GM18868 (cell line): ENCODE results near the gene HTRA1.

Experiments
- ATAC-seq: cut with Tn5 transposase; IDR thresholded peaks from one replicate; pipeline ENCODE4 v1.9.1; 2021; ENCODE audit warnings: mild to moderate bottlenecking, moderate library complexity; ENCODE audit not compliant: unreplicated experiment

HTRA1 gene

DNA sequence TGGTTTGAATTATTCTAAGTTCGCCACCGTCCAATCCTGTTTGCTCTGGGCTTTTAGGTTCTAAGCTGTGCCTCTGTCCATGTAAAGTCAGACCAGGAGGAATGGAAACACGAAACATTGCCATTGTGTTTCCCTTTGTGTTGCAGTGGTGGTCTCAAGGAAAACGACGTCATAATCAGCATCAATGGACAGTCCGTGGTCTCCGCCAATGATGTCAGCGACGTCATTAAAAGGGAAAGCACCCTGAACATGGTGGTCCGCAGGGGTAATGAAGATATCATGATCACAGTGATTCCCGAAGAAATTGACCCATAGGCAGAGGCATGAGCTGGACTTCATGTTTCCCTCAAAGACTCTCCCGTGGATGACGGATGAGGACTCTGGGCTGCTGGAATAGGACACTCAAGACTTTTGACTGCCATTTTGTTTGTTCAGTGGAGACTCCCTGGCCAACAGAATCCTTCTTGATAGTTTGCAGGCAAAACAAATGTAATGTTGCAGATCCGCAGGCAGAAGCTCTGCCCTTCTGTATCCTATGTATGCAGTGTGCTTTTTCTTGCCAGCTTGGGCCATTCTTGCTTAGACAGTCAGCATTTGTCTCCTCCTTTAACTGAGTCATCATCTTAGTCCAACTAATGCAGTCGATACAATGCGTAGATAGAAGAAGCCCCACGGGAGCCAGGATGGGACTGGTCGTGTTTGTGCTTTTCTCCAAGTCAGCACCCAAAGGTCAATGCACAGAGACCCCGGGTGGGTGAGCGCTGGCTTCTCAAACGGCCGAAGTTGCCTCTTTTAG, 52.9 kb downstream of the HTRA1 start:
- no peak for ATAC-seq

DNA sequence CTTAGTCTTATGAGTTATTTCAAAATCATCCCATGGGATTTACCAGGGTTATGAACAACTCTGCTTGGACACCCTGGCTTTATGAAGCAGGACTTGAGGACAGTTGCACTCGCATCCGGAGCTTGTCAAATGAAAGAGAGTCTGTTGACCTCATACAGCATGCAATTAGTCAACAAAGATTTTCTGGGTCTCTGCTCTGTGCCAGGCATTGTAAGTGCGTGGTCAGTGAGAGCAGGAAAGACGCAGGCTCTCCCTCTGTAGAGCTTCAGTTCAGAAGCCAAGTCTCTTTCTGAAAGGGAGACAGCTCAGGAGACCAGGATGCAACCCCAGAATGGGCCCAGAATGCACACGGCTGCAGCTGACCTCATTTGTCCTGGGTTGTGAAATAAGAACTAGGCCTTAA, 53.7 kb downstream of the HTRA1 start:
- ATAC-seq, result no peak

DNA sequence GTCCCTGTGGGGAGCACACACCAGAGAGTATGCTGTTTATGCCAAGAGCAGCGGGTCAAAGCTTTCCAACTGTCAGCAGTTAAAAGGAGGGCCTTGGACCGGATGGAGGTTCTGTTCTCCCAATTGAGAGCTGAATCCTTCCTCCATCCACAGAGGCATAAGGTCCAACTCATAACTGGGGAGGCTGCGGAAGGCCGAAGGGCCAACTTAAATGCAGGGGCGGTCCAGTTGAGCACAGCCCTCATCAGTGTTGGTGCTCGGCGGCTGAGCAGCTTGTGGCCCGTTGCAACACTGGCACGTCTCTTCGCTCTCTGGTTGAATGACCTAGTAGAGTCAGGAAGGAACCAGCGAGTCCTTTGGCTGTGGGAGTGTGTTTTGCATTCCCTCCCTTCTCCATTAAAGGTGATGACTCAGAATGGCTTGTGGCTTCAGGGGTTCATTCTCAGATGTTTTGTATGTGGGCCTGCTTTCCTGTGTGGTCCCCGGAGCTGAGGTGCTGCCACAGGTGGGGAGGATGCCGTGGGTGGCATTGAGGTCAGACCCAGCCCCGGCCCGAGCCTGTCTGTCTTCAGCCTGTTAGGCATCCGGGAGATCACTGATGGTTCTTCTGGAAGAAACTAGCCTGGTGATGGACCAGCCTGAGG, 54.4 kb downstream of the HTRA1 start:
- no peak for ATAC-seq

DNA sequence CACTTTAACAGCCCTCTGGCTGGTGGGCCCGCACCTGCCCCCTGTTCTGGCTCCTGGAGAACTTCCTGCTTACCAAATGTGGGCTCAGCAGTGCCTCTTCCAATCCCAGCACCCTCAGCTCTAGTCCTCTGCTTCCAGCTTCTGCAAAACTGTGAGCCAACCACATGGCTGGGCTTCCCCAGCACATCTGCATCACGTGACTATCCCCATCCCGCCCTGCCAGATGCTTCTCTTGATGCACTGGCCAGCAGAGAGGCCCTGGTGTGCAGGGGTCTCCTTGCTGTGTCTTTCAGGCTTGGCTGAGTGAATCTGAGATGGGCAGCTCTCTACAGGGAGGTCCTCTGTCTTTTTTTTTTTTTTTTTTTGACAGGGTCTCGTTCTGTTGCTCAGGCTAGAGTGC, 55.4 kb downstream of the HTRA1 start:
- ATAC-seq, result no peak

DNA sequence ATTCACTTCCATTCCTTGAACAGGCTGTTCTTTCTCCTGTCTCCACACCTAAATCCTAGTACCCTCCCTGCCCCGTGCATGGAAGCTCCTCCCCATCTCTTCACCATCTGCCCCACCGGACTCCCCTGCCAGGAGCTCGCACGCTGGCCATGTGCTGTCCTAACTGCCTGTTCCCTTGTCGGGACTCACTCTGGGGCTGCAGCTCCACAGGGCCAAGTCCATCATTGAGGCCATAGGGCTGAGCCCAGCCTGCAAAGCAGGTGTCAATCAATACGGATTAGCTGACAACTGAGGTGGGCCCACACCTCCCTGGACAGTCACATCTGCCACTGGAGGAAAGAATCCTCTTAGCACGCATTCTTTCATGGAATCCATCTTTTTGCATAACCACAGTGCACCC, 57.8 kb downstream of the HTRA1 start:
- no peak for ATAC-seq

DNA sequence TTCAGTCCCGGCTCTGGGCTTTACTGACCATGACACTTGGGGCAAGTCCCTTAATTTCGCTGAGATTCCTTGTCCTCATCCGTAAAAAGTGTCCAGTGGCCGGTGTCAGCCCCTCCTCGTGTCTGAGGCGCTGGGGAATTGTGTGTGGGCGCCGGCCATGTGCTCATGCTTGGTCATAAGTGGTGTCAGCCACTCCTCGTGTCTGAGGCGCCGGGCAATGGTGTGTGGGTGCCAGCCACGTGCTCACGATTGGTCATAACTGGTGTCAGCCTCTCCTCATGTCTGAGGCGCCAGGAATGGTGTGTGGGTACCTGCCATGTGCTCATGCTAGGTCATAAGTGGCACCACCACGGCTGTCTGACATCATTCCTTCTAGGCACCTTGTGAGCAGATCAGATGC, 58.5 kb downstream of the HTRA1 start:
- ATAC-seq, result no peak

DNA sequence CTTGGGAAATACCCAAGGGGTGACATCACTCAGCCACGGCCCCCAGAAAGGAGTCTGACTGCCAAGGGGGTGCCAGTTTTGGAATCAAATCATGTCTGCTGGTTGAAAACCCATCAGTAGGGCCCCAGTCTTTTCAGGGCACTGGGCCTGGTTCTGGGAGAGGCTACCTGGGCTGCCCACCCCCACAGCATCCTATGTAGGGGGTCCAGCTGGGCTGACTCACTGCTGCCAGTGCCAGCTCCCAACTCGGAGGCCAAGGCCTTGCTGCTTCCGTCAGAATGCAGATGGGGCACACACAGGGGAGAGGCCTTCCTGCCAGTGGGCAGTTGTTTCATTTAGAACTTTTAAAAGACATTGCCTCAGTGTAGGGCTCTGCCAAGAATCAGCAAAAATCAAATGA, 59.7 kb downstream of the HTRA1 start:
- ATAC-seq, result no peak

DNA sequence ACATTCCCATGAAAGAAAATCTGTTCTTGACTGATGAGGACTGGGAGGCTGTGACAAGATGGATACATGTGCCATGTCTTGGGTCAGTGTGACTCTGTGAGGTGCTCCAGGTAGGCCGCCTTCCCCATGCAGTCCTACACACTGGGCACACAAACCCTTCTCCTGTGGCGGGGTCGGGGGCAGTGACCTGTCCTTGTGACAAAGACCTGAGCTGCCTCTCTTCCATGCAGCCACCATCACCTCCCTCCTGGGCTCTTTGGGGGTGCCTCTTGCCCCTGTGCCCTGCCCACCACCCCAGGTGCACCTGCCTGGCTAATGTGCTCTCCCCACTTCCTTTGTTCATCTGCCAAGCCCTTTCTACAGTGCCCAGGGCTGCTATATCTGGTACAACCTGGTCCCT, 63.5 kb downstream of the HTRA1 start:
- no peak for ATAC-seq

DNA sequence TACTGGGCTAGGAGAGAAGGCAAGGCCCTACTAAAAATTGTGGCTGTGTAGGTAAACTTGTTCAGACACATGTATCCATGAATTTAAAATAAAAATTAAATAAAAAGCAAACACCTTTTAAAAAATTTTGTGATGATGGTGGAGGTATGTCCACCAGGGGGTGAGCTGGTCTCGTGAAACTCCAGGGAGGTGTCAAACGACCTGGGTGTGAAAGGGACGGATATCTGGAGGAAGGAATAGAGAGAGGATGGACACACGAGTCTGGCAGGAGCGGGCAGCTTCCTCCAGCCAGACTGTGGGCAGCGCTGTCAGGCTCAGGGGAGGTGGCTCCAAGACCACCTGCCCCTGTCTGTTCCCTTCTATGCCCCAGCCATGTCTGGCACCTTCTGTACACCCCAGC, 64.4 kb downstream of the HTRA1 start:
- ATAC-seq, result no peak

DNA sequence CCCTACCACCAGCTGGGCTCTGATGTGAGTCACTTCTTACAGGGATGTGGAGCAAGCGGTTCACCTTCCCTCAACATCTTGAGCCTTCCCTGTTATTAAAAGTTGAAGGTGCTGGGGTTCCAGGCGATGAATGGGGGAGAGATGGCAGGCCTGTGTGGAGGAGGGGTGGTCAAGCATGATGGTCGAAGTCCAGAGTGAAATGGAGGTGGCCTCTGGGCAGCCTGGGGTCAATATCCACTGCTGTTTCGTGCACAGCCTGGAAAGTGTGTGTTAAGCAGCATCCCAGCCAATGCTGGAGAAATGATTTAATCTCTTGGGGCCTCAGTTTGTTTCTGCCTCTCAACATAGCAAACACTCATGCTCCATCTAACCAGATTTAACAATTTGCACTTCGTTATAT, 65.5 kb downstream of the HTRA1 start:
- ATAC-seq, result no peak

DNA sequence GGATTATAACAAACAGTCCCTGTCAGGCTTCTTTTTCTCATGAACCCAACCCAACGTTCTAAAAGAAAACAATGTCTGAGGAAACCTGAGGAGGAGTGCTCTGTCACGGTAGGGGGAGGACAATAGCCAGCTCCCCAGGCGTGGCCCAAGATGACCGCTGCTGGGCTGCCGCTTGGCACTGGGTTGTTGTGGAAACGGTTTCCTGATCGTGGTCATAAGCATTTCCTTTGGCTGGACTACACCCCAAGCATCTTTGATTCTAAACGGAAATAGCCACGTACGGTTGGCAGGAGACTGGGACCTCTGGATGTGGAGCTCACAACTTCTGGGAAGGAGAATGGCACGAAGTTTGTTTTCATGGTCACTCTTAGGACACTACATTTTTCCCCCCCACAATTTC, 68.8 kb downstream of the HTRA1 start:
- no peak for ATAC-seq

DNA sequence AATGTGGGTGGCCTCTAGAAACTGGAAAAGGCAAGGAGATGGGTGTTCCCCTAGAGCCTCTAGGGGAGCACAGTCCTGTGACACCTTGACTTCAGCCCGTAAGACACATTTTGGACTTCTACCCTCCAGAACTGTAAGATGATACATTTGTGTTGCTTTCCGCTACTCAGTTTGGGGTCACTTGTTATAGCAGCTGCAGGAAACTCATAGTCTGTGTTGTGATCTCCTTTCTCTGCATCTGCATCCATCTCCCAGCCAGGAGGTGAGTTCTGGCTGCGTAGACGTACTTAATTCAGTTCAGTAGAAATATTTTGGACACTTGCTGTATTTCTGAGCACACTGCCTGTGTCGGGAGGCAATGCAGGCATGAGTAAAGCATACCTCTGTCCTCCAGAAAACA, 69.9 kb downstream of the HTRA1 start:
- ATAC-seq, result no peak

DNA sequence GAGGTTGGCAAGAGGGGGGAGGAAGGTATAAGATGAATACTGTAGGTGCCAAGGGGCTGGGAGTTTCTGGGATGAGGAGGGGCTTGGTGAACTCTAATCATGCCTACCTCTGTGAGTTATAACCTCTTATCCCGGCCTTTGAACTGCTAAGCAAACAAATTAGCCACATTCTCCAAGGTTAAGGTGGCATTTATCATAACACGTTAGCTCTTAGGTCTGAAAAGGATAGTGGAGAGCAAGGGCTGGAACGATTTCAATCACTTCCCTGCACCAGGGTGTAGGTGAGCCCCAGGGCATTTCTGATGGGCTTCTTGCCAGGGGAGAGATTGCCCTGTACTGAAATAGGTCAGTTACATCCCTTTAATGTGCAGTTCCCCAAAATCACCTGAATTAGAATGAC, 70.6 kb downstream of the HTRA1 start:
- ATAC-seq, result no peak

DNA sequence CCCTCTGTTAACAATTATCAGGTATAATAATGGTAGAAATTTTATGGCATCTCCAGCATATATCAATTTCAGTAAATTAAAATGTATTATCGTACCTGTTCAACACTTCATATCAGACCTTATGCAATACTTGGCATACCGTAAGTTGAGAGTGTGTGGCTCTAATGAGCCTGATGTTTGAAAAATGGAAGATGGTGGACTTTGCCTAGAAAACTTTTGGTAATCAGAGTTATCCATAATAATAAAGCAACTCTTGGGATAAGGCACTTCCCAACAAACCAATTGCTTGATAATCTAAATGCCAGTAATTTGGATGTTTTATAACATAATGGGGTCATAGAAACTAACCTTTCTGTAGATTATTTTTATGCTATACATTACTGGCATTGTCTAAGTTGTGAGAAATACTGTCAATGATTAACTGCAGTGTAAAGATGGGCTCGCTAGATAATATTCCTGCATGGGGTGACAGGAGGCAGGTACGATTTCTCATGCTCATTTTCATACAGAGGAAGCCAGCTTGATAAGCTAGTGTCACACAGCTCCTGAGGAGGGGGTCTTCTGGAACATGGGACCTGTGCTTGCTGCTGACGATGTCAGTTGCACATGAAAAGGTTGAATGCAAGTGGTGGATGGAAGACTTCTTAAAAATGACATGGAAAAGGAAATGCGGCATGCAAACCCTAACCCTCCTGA, 71.4 kb downstream of the HTRA1 start:
- no peak for ATAC-seq

DNA sequence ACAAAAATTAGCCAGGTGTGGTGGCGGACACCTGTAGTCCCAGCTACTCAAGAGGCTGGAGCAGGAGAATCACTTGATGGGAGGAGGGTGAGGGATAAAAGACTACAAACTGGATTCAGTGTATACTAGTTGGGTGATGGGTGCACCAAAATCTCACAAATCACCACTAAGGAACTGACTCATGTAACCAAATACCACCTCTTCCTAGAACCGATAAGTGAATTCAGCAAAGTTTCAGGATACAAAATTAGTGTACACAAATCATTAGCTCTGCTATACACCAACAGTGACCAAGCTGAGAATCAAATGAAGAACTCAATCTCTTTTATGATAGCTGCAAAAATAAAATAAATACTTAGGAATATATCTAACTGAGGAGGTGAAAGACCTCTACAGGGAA, 76.2 kb downstream of the HTRA1 start:
- no peak for ATAC-seq

DNA sequence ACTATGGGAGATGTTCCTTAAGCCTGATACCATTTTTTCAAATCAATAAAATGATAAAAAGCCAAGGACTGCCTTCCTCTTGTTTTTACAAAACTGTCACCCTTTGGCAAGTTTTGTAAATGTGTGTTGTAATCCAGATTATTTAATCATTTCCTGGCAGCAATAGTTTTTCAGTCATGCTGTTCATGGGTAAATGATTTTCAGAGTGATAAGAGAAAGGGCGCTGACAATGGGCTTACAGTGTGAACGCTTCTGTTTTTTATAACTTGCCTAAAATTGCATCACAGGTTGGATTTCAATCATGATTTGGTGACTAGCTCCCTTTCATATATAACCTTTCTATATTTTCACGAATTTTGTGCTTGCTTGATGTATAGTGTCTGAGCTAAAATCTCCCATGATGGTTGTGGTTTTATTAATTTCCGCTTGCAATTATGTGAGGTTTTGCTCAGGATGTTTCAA, 80.2 kb downstream of the HTRA1 start:
- no peak for ATAC-seq

DNA sequence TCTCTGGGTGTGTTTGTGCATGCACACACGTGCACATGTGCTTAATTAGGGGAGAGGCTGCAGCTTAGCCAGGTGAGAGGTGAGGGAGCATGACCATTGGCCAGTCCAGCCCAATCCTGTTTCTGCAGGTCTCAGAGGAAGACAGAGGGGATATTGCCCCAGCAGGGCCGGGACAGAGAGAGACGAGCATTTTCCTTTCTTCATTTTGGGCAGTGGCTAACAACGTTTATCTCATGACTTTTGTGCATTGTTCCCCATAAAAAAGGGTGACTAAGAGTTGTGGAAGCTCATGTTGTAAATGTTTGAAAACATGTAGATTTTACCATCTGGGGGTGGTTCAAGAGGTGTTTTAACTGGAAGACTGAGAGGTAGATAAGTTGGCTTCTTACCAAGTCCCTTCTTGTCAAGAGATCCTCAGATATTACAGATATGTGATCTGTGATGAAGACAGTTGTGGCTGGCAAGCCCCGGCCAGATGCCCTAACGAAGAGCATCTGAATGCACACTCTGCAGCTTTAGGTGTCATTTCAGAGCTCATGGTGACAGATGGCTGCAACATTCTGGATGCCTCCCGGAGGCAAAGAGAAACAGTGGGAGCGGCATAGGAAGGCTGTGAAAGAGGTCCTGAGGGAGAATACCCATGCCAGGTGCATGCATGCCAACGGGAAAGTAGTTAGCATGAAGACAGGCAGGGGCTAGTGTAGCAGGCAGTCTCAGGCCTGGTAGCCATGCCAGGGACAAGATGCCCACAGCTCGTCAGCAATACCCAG, 82.5 kb downstream of the HTRA1 start:
- ATAC-seq, result no peak

DNA sequence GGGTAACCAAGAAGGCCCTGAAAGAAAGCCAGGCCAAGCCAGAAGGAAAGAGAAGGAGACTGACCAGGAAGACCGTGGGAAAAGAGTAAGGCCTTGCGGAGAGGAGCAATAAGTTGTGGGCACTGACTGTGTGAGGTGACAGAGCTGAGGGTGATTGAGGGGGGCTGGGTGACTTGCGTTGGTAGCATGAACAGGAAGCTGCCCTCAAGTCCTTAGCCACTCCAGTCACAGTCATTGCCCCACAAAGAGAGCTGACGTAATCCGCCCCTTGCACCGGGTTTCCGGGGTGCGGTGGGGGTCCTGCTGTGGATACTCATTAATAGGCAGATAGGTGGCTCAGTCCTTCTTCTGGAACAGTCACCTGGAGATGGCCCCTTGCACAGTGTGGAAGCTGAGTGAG, 83.1 kb downstream of the HTRA1 start:
- no peak for ATAC-seq

DNA sequence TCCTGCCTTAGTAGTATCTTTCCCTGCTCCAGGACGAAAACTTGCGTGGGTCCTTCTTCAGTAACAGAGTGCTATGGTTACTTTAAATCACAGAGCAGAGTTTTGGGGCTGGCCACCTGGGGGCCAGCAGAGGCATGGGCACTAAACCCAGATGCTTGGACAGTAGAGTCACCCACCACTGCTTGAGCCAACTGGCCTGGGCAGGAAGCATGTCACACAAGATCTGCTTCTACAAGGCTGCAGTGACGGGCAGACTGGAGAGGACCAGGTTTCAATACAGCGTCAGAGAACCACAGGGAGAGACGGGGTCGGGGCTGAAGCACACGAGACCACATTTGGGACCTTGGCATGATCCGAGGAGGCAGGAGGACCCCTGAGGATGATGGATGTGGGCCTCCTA, 84.9 kb downstream of the HTRA1 start:
- ATAC-seq, result no peak

DNA sequence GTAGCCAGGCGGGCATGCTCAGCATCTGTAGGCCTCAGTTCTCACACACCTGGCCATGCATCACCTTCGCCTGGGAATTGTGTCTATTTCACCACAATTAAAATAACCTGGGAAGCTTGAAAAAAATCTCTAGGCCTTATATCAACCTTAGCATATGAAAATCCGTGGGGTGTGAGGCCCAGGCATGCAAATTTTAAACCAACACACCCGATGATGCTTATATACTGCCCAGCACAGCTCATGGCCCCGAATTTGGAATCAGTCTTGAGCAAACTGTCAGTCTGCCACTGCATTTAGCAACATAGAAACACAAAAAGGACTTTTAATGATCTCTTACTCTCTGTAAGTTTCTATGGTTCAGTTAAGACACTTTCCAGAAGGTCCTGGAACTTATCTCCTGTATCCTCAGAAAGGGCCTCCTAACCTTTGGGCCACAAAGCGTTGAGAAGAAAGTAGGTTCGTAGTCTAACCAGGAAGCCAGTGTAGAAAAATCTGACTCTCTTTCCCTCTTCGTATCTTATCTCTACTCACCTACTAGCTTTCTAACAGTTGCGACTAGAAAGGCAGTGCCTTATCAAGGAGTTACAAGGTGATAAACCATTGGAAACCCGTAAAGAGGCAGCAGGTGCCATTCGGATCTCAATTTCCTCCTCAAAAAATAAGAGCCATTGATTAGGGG, 87.2 kb downstream of the HTRA1 start:
- no peak for ATAC-seq

DNA sequence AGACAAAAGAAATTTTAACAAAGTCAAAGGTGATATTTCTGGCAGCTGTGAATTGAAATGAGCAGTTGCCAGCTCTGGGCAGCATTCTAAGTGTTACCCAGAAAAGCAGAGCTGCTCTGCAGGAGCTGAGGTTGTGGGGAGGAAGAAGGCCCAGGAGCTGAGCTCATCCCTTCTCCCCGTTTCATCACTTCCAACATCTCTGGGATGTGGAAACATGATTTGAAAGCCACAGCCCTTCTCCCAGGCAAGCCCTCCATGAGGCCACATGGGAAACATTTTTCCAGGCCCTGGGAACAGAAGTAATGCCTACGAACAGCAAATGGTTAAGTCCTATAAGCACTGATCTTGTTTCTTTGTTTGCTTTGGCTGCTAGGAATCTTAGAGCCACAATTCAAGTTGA, 88.3 kb downstream of the HTRA1 start:
- ATAC-seq, result no peak
